Sigmoid colon (tissue), 4 donors: ENCODE data around the gene NGDN.

Source experiments
- POLR2A ChIP-seq, 2 donors: fragments of 450-650 bp; IDR thresholded peaks; one replicate each; pipeline ENCODE4 v1.6.1; 2016; ENCODE audit warnings: antibody characterized with exemption in 2 of 2, mild to moderate bottlenecking in 2 of 2, moderate library complexity in 2 of 2
- POLR2AphosphoS5 ChIP-seq, 4 donors: sonication (generic); formaldehyde crosslinking; IDR thresholded peaks; one replicate each; pipeline ENCODE4 v1.6.1; 2017; ENCODE audit warnings: antibody characterized with exemption in 4 of 4
- TF ChIP-seq, protein P1 (sequence below), 4 experiments: fragments of 450-650 bp in 3 of 4; fragments of 200-600 bp in 1 of 4; IDR thresholded peaks; one replicate each; pipeline ENCODE4 v1.5.1; 2016 to 2019; ENCODE audit warnings: antibody characterized with exemption in 4 of 4, mild to moderate bottlenecking in 3 of 4, moderate library complexity in 2 of 4

DNA sequence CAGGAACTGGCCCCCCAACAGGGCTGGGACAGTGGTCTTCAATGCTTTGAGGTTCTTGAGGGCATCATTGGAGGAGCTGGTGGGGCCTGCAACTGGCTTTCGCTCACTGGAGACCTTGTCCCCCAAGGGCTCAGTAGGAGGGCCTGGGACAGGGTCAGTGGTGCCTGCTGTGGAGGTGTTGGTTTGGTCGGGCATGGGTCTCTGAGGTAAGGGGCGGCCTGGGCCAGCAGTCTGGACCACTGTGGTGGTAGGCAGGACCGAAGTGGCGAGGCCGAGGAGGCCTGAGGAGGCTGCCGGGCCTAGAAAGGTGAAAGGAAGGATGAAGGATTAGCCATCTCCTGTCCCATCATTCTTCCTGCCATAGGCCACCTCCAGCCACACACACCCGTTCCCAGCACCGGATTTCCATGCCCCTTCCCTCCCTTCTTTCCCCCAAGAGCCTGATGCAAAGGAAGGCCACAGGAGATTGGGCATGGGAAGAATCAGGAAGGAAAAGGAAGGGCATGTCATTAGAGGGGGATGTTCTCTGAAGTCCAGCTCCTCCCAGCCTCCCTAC, 53.2 kb downstream of the NGDN start:
- TF ChIP-seq, protein P1, sequence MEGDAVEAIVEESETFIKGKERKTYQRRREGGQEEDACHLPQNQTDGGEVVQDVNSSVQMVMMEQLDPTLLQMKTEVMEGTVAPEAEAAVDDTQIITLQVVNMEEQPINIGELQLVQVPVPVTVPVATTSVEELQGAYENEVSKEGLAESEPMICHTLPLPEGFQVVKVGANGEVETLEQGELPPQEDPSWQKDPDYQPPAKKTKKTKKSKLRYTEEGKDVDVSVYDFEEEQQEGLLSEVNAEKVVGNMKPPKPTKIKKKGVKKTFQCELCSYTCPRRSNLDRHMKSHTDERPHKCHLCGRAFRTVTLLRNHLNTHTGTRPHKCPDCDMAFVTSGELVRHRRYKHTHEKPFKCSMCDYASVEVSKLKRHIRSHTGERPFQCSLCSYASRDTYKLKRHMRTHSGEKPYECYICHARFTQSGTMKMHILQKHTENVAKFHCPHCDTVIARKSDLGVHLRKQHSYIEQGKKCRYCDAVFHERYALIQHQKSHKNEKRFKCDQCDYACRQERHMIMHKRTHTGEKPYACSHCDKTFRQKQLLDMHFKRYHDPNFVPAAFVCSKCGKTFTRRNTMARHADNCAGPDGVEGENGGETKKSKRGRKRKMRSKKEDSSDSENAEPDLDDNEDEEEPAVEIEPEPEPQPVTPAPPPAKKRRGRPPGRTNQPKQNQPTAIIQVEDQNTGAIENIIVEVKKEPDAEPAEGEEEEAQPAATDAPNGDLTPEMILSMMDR (IDR thresholded peaks at IDR 0.05): no peak
- TF ChIP-seq POLR2AphosphoS5 (IDR thresholded peaks at IDR 0.05) (no peak), POLR2A (IDR thresholded peaks at IDR 0.05) (no peak)
